Head of caudate nucleus (tissue), 42 donors: ENCODE data around the gene NECAB2.
A peak's percentile ranks its signal among the peaks of the same experiment; 100 is the strongest.
"Not testable (repeated sequence)": the region's sequence is repeated elsewhere in the genome, so short reads cannot be mapped to it uniquely, and the experiment has no call there.

ENCODE experiments used
- DNase-seq, 42 donors: peaks; one replicate each; pipeline versions ENCODE4 v3.0.0 to v3.0.0-alpha.2; 2020 to 2021; ENCODE audit warnings: mixed read lengths in 7 of 42
- intact Hi-C: fragments of 100-400 bp; cut with DNase I; formaldehyde crosslinking; loops from one replicate; pipeline ENCODE4 v1.15.0; 2022

NECAB2 gene

GRCh38 chr16:83948914-83949723 is 18.9 kb upstream of the NECAB2 start:
- intact Hi-C loops, result no loop called here
- DNase-seq, result no peak

DNA sequence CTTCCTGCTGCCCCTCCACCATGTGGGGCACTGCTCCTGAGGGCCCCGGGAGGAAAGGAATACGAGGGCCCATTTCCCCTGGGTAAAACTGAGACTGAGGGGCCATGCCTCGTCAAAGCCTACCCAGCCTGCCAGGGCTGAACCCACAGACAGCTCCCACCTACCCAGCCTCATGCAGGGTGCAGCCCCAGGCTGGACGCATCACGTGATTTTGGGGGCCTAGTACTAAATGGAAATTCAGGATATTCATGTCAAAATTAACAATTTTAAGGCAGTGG is 18.4 kb upstream of the NECAB2 start:
- DNase-seq, result no peak
- intact Hi-C loops, result no loop called here

- DNase-seq, intact Hi-C loops: not testable (repeated sequence)
Measured at GRCh38 chr16:83950862-83951399, 17.1 kb upstream of the NECAB2 start.

DNA sequence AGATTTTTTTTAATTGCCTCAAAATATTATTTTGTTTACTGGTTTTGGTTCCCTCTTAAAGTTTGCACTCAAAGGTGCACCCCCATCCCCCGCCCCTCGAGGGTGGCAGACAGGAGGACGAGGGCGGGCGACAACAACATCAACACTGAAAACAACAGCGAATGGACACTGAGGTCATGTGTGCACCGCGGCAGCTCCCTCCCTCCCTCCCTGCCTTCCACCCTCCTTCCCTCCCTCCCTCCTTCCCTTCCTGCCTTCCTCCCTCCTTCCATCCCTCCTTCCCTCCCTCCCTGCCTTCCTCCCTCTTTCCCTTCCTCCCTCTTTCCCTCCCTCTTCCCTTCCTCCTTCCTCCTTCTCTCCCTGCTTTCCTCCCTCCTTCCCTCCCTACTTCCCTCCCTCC is 16.5 kb upstream of the NECAB2 start:
- peak in 12 of 42 donors; percentile 32 to 73 (median 46) for DNase-seq
- intact Hi-C loops, result no loop called here

GRCh38 chr16:83952587-83952939 is 15.5 kb upstream of the NECAB2 start:
- no peak for DNase-seq
- intact Hi-C loops, result no loop called here

DNA sequence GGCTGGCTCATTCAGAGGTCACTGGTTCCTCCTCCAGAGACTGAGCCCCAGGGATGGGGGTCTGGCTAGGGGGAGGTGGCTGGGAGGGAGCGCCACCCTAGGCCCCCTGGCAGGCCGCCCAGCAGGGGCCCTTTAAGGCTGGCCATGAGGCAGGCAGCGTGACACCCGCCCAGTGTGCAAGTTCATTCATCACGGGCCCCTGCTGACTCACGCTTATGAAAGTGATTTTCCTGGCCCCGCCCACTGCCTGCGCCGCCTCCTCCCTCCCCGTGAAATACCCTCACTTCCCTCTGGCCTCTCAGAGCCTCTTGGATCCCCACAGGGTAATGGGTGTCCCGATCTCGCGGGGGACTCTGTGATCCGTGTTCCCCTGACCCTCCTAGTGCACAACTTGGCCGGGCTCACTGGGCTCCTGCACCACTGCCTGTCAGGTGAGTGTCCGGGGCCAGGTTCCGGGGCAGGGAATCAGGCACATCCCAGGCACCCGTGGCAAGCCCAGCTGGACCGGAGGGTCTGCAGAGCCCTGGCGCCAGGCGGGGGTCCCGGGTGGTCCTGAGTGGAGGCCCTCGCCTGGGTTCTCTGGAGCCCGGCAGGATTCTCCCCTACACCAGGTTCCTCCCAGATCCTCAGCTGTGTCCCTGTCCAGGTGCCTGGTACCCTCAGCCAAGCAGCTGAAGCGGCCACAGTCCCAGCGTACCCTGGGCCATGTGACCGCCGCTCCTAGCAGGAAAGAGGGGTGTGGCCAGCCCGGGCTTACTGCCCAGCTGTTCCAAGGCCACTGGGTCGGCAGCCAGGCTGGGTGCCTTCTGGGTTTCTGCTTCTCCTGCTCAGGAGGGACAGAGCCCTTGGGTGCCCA is 14.9 kb upstream of the NECAB2 start, which contains the start of gene OSGIN1:
OSGIN1 (plus strand) TSS at position 301 of the 856 bp plus-strand sequence. CDS start 4,432 bp downstream, outside the sequence.
- DNase-seq, result peak; percentile 77 to 96 (median 88)
- intact Hi-C loops, result no loop called here

GRCh38 chr16:83953796-83954576 is 14.1 kb upstream of the NECAB2 start:
- DNase-seq, result peak in 4 of 42 donors; percentile 17 to 53 (median 50)
- intact Hi-C loops, result no loop called here

DNA sequence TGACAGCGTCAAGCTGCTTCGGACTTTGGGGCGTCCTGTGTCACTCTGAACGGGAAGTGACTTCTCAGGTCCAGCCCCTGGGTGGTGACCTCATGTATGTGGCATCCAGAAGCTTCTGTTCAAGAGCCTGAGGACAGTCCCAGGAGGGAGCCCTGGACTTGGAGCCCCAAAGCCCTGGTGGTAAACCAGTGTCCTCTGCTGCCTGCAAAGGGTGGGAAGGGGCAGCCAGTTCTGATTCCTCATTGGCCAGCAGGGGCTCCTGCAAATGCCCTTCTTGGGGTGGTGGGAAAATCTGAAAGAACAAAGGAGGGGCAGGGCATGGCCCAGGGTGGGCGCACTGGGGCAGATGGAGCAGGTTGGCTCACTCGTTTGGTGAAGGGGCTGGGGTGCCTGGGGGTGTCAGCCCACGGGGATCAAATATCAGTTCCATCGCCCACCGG is 13.4 kb upstream of the NECAB2 start:
- intact Hi-C loops, result no loop called here
- no peak for DNase-seq

DNA sequence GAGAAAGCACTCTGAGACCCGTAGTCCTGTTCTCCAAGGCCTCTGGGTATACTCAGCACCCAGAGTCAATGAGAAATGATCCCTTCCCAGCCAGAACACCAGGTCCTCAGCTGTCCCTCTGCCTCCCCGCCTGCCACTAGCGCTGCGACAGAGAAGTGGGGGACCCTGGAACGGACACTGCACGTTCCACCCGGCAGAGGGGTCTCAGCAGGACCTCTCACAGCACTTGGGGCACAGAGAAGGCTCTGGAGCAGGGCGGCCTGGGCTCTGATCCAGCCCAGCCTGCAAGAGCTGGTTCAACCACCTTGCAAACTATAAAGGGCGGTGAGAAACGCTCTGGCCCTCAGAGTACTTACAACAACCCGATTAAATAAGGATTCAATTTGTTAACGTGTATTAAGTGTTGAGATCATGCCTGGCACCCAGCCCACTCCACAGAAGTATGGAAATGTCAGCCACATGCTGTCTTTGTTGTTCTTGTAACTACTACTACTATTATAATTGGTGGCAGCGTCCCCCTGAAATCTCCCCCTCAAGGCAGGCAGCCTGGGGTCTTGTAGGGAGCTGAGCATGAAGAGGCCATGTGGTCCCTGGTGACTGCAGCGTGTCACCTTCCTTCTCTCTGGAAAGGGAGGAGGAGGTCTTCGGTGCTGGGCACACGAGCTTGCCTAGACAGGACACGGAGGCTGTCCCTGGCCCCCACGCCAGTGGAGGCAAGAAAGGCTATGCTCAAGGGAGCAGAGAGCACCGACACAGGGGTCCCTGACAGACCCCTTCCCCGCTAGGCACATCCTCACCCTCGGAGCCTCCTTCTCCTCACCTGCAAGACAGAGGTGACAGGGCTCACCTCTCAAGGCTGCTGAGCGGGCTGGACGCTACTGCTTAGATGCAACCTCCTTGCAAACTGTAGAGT is 12.6 kb upstream of the NECAB2 start:
- DNase-seq, result no peak
- intact Hi-C loops, result no loop called here

- intact Hi-C loops, result no loop called here
- DNase-seq, result peak; percentile 70 to 93 (median 86)
Measured at GRCh38 chr16:83956336-83957289, 11.4 kb upstream of the NECAB2 start.

- intact Hi-C loops, result no loop called here
- no peak for DNase-seq
Measured at GRCh38 chr16:83957296-83957855, 10.7 kb upstream of the NECAB2 start.

- intact Hi-C loops, result loop anchor here (2.0 kb wide), 1 partner anchor 105 kb away; no protein-coding TSS in a partner anchor
- no peak for DNase-seq
Measured at GRCh38 chr16:83958137-83958845, 9.8 kb upstream of the NECAB2 start.

DNA sequence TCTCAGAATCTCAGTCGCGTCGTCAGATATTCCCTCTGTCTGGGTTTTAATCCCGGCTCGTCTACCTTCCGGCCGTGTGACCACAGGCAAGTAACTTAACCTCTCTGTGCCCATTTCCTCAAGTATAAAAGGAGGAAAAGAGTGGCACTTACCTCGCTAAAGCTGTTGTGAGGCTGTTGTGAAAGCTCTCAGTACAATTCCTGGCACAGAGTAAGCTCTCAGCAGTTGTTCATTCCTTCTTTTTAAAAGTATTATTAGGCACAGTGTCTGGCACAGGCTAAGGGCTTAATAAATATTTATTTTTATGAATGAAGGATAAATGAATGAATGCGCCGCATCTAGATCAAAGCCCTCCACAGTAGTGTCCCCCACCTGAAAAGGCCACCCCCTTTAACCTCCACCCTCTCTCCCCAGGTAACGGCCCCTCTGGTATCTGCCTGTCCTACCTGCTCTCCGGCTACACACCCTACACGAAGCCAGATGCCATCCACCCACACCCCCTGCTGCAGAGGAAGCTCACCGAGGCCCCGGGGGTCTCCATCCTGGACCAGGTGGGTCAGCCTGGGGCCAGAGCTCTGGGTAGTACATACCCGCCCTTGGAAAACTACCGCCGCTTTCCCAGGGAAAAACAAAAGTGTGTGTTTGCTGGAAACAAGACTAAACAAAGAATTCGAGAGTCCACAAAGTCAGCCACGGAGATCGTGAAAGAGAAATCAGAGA is 9.0 kb upstream of the NECAB2 start:
- DNase-seq, result no peak
- intact Hi-C loops, result loop anchor here (2.0 kb wide), 1 partner anchor 104 kb away; no protein-coding TSS in a partner anchor

GRCh38 chr16:83959656-83960434 is 8.2 kb upstream of the NECAB2 start:
- intact Hi-C loops, result loop anchor here (2.0 kb wide), 1 partner anchor 103 kb away; no protein-coding TSS in a partner anchor
- DNase-seq, result no peak
